ENCODE measurements around the gene GLIPR1L2.

The GLIPR1L2 gene

DNA sequence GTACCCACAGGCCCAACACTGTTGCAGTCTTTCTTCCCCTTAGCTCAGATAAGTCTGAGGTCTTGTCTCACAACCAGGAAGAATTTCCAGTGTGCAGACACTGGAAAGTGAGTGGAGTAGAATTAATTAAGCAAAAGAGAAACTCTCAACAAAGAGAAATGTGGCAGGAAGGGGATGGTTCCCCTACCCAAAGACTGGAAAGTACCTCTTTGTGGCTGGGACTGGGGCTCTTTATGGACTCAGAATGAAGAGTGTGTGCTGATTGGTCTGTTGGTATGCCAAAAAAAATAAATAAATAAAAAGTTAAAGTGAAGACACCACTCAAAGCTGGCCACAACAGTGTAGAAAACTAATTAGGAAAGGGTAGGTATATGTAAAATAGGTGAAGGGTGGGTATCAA is 30.0 kb upstream of the GLIPR1L2 start:
- DNase-seq (ENCODE audit: low read depth), result no peak
- TF ChIP-seq, protein P1, sequence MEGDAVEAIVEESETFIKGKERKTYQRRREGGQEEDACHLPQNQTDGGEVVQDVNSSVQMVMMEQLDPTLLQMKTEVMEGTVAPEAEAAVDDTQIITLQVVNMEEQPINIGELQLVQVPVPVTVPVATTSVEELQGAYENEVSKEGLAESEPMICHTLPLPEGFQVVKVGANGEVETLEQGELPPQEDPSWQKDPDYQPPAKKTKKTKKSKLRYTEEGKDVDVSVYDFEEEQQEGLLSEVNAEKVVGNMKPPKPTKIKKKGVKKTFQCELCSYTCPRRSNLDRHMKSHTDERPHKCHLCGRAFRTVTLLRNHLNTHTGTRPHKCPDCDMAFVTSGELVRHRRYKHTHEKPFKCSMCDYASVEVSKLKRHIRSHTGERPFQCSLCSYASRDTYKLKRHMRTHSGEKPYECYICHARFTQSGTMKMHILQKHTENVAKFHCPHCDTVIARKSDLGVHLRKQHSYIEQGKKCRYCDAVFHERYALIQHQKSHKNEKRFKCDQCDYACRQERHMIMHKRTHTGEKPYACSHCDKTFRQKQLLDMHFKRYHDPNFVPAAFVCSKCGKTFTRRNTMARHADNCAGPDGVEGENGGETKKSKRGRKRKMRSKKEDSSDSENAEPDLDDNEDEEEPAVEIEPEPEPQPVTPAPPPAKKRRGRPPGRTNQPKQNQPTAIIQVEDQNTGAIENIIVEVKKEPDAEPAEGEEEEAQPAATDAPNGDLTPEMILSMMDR (IDR thresholded peaks at IDR 0.05; ENCODE audit: low read length, missing control alignments), result no peak
- H3K4me3 ChIP-seq (replicated peaks; ENCODE audit: low read depth, low read length), result no peak overlapping the region

DNA sequence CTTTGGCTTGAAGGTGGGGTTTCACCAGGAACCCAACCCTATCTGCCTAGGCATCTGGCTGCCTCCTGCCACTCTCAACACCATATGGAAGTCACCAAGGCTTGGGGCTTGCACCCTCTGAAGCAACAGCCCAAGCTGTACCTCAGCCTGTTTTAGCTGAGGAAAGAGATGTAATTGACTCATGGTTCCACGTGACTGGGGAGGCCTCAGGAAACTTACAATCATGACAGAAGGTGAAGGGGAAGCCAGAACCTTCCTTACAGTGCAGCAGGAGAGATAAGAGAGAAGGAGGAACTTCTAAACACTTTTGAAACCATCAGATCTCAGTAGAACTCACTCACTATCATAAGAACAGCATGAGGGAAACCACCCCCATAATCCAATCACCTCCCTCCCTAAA is 29.5 kb upstream of the GLIPR1L2 start:
- TF ChIP-seq, protein P1 (IDR thresholded peaks at IDR 0.05; ENCODE audit: low read length, missing control alignments), result no peak
- no peak overlapping the region for H3K4me3 ChIP-seq (replicated peaks; ENCODE audit: low read depth, low read length)

DNA sequence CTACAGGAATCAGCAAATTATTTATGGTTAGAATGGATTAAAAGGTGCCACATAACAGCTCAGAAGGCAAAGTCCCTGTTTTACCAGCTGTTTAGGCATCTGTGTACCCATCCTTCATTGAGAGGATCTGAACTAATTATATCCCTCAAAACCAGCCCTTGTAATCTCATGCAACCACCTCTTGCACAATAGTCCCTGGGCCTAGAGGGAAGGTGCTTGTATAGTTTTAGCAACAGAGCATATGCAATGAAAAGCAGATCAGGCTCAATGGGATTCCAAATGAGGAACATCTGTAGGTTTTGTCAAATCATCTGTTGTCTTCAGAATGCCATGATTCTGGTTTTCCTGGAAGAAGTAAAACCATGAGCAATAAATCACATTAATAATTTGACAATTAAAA is 26.0 kb upstream of the GLIPR1L2 start:
- TF ChIP-seq, protein P1 (IDR thresholded peaks at IDR 0.05; ENCODE audit: low read length, missing control alignments), result no peak
- peak; percentile 18 for DNase-seq (ENCODE audit: low read depth)
- no peak overlapping the region for H3K4me3 ChIP-seq (replicated peaks; ENCODE audit: low read depth, low read length)

More for the DNA sequence above, 29.5 kb upstream of the GLIPR1L2 start:
- no peak for DNase-seq (ENCODE audit: low read depth)

DNA sequence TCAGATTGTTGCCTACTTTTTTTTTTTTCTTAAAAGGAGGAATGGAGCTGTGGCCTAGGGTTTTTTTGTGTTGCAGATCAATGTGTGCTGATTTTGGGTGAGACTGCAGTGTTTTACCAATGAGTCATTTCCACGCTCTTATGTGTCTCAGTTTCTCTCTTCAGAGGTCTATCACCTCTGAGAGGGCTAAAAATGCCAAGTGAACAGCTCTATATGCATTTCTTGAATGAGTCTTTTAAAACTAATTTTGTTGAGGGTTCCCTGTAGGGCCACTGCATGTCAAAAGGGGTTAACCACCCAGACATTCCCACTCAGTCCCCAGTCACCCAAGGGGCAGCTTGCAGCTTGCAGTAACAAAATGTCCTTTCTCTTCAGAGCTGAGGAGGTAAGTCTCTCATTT is 24.3 kb upstream of the GLIPR1L2 start:
- TF ChIP-seq, protein P1 (IDR thresholded peaks at IDR 0.05; ENCODE audit: low read length, missing control alignments), result no peak
- no peak overlapping the region for H3K4me3 ChIP-seq (replicated peaks; ENCODE audit: low read depth, low read length)
- DNase-seq (ENCODE audit: low read depth), result no peak

DNA sequence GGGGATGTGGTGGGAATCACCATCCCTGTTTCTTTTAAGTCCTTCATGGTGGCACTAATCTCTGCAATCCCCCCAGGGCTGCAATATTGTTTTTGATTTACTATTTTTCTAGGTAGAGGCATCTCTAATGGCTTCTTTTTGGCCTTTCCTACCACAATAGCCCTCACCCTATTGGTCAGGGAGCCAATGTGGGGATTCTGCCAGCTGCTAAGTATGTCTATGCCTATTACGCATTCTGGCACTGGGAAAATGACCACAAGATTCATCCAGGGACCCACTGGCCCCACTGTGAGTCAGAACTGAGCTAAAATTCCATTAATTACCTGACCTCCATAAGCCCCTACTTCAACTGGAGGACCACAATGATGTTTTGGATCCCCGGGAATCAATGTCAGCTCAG is 15.9 kb upstream of the GLIPR1L2 start:
- H3K4me3 ChIP-seq (replicated peaks; ENCODE audit: low read depth, low read length), result no peak overlapping the region
- TF ChIP-seq, protein P1 (IDR thresholded peaks at IDR 0.05; ENCODE audit: low read length, missing control alignments), result no peak
- DNase-seq (ENCODE audit: low read depth), result no peak

DNA sequence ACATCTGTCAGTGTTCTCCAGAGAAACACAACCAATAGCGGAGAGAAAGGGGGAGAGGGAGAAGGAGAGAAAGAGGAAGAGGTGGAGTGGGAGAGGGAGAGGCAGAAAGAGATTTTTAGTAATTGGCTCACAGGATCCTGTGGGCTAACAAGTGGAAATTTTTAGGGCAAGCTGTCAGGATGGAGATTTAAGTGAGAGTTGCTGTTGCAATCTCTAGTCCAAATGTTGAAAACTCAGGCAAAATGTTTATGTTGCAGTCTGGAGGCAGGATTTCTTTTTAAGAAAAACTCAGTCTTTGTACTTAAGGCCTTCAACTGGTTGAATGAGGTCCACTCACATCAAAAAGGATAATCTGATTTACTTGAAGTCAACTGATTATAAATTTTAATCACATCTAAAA is 12.5 kb upstream of the GLIPR1L2 start:
- TF ChIP-seq, protein P1 (IDR thresholded peaks at IDR 0.05; ENCODE audit: low read length, missing control alignments), result no peak
- H3K4me3 ChIP-seq (replicated peaks; ENCODE audit: low read depth, low read length), result no peak overlapping the region
- DNase-seq (ENCODE audit: low read depth), result no peak

DNA sequence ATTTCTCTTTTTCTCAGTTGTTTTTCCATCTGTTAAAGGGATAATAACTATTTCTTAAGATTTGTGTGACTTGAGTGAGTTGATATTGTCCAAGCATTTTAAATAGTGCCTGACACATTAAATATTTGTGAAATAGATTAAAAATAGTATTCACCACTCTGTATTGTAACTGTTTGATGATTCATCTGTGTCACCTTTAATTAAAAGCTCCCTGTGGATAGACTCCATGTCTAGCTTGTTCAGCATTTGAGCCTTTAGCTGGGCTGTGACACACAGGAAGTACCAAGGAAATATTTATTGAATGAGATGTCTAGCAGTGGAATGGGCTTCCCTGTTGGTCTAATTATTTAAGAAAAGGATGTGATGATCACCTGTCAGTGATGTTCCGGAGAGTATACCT is 1.8 kb upstream of the GLIPR1L2 start:
- H3K4me3 ChIP-seq (replicated peaks; ENCODE audit: low read depth, low read length), result no peak overlapping the region
- DNase-seq (ENCODE audit: low read depth), result peak; percentile 23
- TF ChIP-seq, protein P1 (IDR thresholded peaks at IDR 0.05; ENCODE audit: low read length, missing control alignments), result no peak
